HepG2 (cell line): ENCODE data around the gene SGSH.

Experiments
- ARNT2 ChIP-seq: sonication (generic); formaldehyde crosslinking; IDR thresholded peaks from 2 replicates; pipeline ENCODE4 v1.8.0; 2022; ENCODE audit warnings: mild to moderate bottlenecking, low read depth, missing genetic modification reagents, moderate library complexity
- BATF2 ChIP-seq: sonication (generic); formaldehyde crosslinking; IDR thresholded peaks from 2 replicates; pipeline ENCODE4 v1.8.0; 2022; ENCODE audit warnings: mild to moderate bottlenecking, missing genetic modification reagents, moderate library complexity
- JUNB ChIP-seq: sonication (generic); formaldehyde crosslinking; IDR thresholded peaks from 2 replicates; pipeline ENCODE4 v1.8.0; 2022; ENCODE audit warnings: missing genetic modification reagents, mild to moderate bottlenecking, borderline replicate concordance
- MBD4 ChIP-seq: IDR thresholded peaks from 2 replicates; pipeline ENCODE4 v1.6.1; 2012; ENCODE audit warnings: low read length, inconsistent platforms, borderline replicate concordance
- REST ChIP-seq, 2 experiments: IDR thresholded peaks; 2 replicates each; pipeline ENCODE4 v1.6.1; 2011 to 2012; ENCODE audit warnings: low read length in 2 of 2, borderline replicate concordance in 1 of 2, low read depth in 1 of 2, mild to moderate bottlenecking in 1 of 2, moderate library complexity in 1 of 2

GRCh38 chr17:80187515-80187941 lies 32.6 kb downstream of the SGSH start:
- TF ChIP-seq BATF2 (no peak), REST (IDR thresholded peaks at IDR 0.05; ENCODE audit: borderline replicate concordance in 1 of 2, low read depth in 1 of 2, low read length in 2 of 2) (no peak), MBD4 (no peak), JUNB (CRISPR knock-in tag) (no peak), ARNT2 (CRISPR knock-in tag) (no peak)
